ENCODE measurements around the gene PABPC1L. TPM values are rescaled to one million over a fixed set of nuclear protein-coding genes. Genes with fewer than 3 reads are reported as not detected.

Gene PABPC1L
- total RNA-seq, 2 donors from 2014 or later: 129 to 142 TPM

GRCh38 chr20:44896583-44896982 is 13.3 kb upstream of the PABPC1L start:
- H3K27ac Mint-ChIP-seq: no peak overlapping the region

GRCh38 chr20:44897133-44897532 is 12.7 kb upstream of the PABPC1L start:
- Histone ChIP-seq H3K27ac (ENCODE audit: low read depth, low read length) (no peak overlapping the region), H3K9ac (ENCODE audit: extremely low read depth, low read length, poor library complexity, severe bottlenecking) (no peak overlapping the region), H3K36me3 (ENCODE audit: control insufficient read depth, insufficient read depth, low read length) (peaks cover 54% of the 10 kb centered on the region), H3K9me3 (ENCODE audit: control insufficient read depth, low read length) (no peaks in the 10 kb centered on the region), H3K27me3 (ENCODE audit: control insufficient read depth, insufficient read depth, low read length, poor library complexity, severe bottlenecking) (no peaks in the 10 kb centered on the region), H3K4me3 (ENCODE audit: low read length) (no peak overlapping the region), H3K4me1 (ENCODE audit: control insufficient read depth, insufficient read depth, low read length) (no peaks in the 10 kb centered on the region)
- DNase-seq: no peak
- Mint-ChIP-seq H3K4me1 (peaks cover 10% of the 10 kb centered on the region), H3K27ac (no peak overlapping the region), H3K9me3 (no peaks in the 10 kb centered on the region), H3K36me3 (ENCODE audit: low read depth) (peaks cover 24% of the 10 kb centered on the region), H3K27me3 (ENCODE audit: insufficient read depth) (no peaks in the 10 kb centered on the region), H3K4me3 (no peak overlapping the region)
- WGBS, 2 experiments (ENCODE audit: insufficient coverage in 1 of 2, insufficient read length in 1 of 2): 86% methylated on average over 1 of the region's 1 CpG; no CpG with 5 or more reads in 1 of the 2 experiments
- no peak for TF ChIP-seq CTCF (conservative IDR thresholded peaks at IDR 0.05)

More at GRCh38 chr20:44896583-44896982, 13.3 kb upstream of the PABPC1L start:
- no peaks in the 10 kb centered on the region for H3K9me3 ChIP-seq (ENCODE audit: control insufficient read depth, low read length)
- TF ChIP-seq CTCF (conservative IDR thresholded peaks at IDR 0.05): no peak
- no peaks in the 10 kb centered on the region for H3K27me3 Mint-ChIP-seq (ENCODE audit: insufficient read depth)
- peaks cover 26% of the 10 kb centered on the region for H3K36me3 Mint-ChIP-seq (ENCODE audit: low read depth)
- H3K4me3 ChIP-seq (ENCODE audit: low read length): no peak overlapping the region
- H3K9ac ChIP-seq (ENCODE audit: extremely low read depth, low read length, poor library complexity, severe bottlenecking): no peak overlapping the region
- no peaks in the 10 kb centered on the region for H3K4me1 ChIP-seq (ENCODE audit: control insufficient read depth, insufficient read depth, low read length)
- H3K27me3 ChIP-seq (ENCODE audit: control insufficient read depth, insufficient read depth, low read length, poor library complexity, severe bottlenecking): no peaks in the 10 kb centered on the region
- DNase-seq: no peak
- 100% methylated on average over 1 of the region's 1 CpG for WGBS, 2 experiments (ENCODE audit: insufficient coverage in 1 of 2, insufficient read length in 1 of 2)
- H3K4me1 Mint-ChIP-seq: peaks cover 10% of the 10 kb centered on the region
- H3K36me3 ChIP-seq (ENCODE audit: control insufficient read depth, insufficient read depth, low read length): peaks cover 54% of the 10 kb centered on the region
- H3K27ac ChIP-seq (ENCODE audit: low read depth, low read length): no peak overlapping the region
- H3K9me3 Mint-ChIP-seq: no peaks in the 10 kb centered on the region
- no peak overlapping the region for H3K4me3 Mint-ChIP-seq

- WGBS, 2 experiments (ENCODE audit: insufficient coverage in 1 of 2, insufficient read length in 1 of 2): 79 to 94% methylated on average over 4 to 5 of the region's 5 CpGs
- H3K9me3 ChIP-seq (ENCODE audit: control insufficient read depth, low read length): no peaks in the 10 kb centered on the region
Measured at GRCh38 chr20:44900231-44900854, 9.5 kb upstream of the PABPC1L start.

More at GRCh38 chr20:44900231-44900854, 9.5 kb upstream of the PABPC1L start:
- Mint-ChIP-seq H3K27me3 (ENCODE audit: insufficient read depth) (no peaks in the 10 kb centered on the region), H3K4me1 (peaks cover 2% of the 10 kb centered on the region), H3K9me3 (no peaks in the 10 kb centered on the region), H3K27ac (no peak overlapping the region), H3K36me3 (ENCODE audit: low read depth) (peaks cover 48% of the 10 kb centered on the region), H3K4me3 (no peak overlapping the region)
- H3K27me3 ChIP-seq (ENCODE audit: control insufficient read depth, insufficient read depth, low read length, poor library complexity, severe bottlenecking): no peaks in the 10 kb centered on the region
- H3K4me1 ChIP-seq (ENCODE audit: control insufficient read depth, insufficient read depth, low read length): no peaks in the 10 kb centered on the region
- DNase-seq: no peak
- no peak for TF ChIP-seq CTCF (conservative IDR thresholded peaks at IDR 0.05)
- H3K4me3 ChIP-seq (ENCODE audit: low read length): no peak overlapping the region
- no peak overlapping the region for H3K27ac ChIP-seq (ENCODE audit: low read depth, low read length)
- H3K9ac ChIP-seq (ENCODE audit: extremely low read depth, low read length, poor library complexity, severe bottlenecking): no peak overlapping the region
- H3K36me3 ChIP-seq (ENCODE audit: control insufficient read depth, insufficient read depth, low read length): peaks cover 65% of the 10 kb centered on the region
